Neural cell (in vitro differentiated cells): Measurements from ENCODE around the gene DOK6. TPM values are rescaled to one million over a fixed set of nuclear protein-coding genes. Genes with fewer than 3 reads are reported as not detected.

Source experiments
- H2AFZ ChIP-seq: fragments of 200-600, 300-800 bp; sonication (generic), shearing (Covaris generic); 2 replicates; pipeline ENCODE4 v1.6.0; 2014; ENCODE audit warnings: low read depth, mild to moderate bottlenecking, antibody characterized with exemption, low read length, moderate library complexity
- H3F3A ChIP-seq: fragments of 200-600 bp; shearing (Covaris generic); 2 replicates; pipeline ENCODE4 v1.6.1; 2016; ENCODE audit warnings: mild to moderate bottlenecking, moderate library complexity, mixed read lengths, antibody characterized with exemption, low read length; ENCODE audit not compliant: insufficient read depth, poor library complexity, severe bottlenecking
- H3K27ac ChIP-seq: fragments of 200-600, 300-800 bp; sonication (generic), shearing (Covaris generic); 2 replicates; pipeline ENCODE4 v1.5.1; 2014; ENCODE audit warnings: mild to moderate bottlenecking, low read length, moderate library complexity
- H3K27me3 ChIP-seq: fragments of 300-800, 200-600 bp; sonication (generic), shearing (Covaris generic); 2 replicates; pipeline ENCODE4 v1.6.0; 2014; ENCODE audit warnings: mild to moderate bottlenecking, low read depth, low read length, moderate library complexity; ENCODE audit not compliant: insufficient read depth
- H3K36me3 ChIP-seq: fragments of 300-800, 200-600 bp; sonication (generic), shearing (Covaris generic); 2 replicates; pipeline ENCODE4 v1.5.1; 2014; ENCODE audit warnings: mild to moderate bottlenecking, antibody characterized with exemption, low read length, moderate library complexity; ENCODE audit not compliant: insufficient read depth
- H3K4me2 ChIP-seq: fragments of 300-800, 200-600 bp; sonication (generic), shearing (Covaris generic); 2 replicates; pipeline ENCODE4 v1.6.0; 2014; ENCODE audit warnings: mild to moderate bottlenecking, low read length
- H3K4me3 ChIP-seq: fragments of 300-800, 200-600 bp; sonication (generic), shearing (Covaris generic); 2 replicates; pipeline ENCODE4 v1.5.1; 2014; ENCODE audit warnings: mild to moderate bottlenecking, low read length, moderate library complexity
- H3K79me2 ChIP-seq: fragments of 200-600 bp; shearing (Covaris generic); replicated peaks from 2 replicates; pipeline ENCODE4 v1.6.0; 2014; ENCODE audit warnings: mild to moderate bottlenecking, low read length, moderate library complexity; ENCODE audit not compliant: insufficient read depth
- H3K9ac ChIP-seq: fragments of 300-800, 200-600 bp; sonication (generic), shearing (Covaris generic); 2 replicates; pipeline ENCODE4 v1.6.1; 2016; ENCODE audit warnings: mild to moderate bottlenecking, low read length, mixed read lengths
- H3K9me2 ChIP-seq: fragments of 200-600 bp; shearing (Covaris generic); 2 replicates; pipeline ENCODE4 v1.6.1; 2016; ENCODE audit warnings: mild to moderate bottlenecking, low read length, mixed read lengths; ENCODE audit not compliant: insufficient read depth
- H3K9me3 ChIP-seq: fragments of 200-600, 300-800 bp; sonication (generic), shearing (Covaris generic); 2 replicates; pipeline ENCODE4 v1.6.1; 2016; ENCODE audit warnings: mild to moderate bottlenecking, mixed run types, low read length, moderate library complexity, mixed read lengths
- H4K20me1 ChIP-seq: fragments of 200-600 bp; shearing (Covaris generic); 2 replicates; pipeline ENCODE4 v1.6.1; 2016; ENCODE audit warnings: mild to moderate bottlenecking, mixed run types; ENCODE audit not compliant: insufficient read depth
- EP300 ChIP-seq: fragments of 450-650 bp; conservative IDR thresholded peaks from 2 replicates; pipeline ENCODE4 v1.6.1; 2014; ENCODE audit warnings: antibody characterized with exemption, mild to moderate bottlenecking, moderate library complexity; ENCODE audit not compliant: poor library complexity, severe bottlenecking
- EZH2 ChIP-seq: fragments of 200-600, 300-800 bp; shearing (Covaris generic), sonication (generic); IDR thresholded peaks from 2 replicates; pipeline ENCODE4 v1.6.1; 2014; ENCODE audit warnings: antibody characterized with exemption, low read length, borderline replicate concordance, mild to moderate bottlenecking; ENCODE audit not compliant: insufficient read depth, poor library complexity, severe bottlenecking
- MXI1 ChIP-seq: fragments of 450-650 bp; conservative IDR thresholded peaks from 2 replicates; pipeline ENCODE4 v1.6.1; 2014; ENCODE audit warnings: antibody characterized with exemption, mild to moderate bottlenecking; ENCODE audit not compliant: poor library complexity, severe bottlenecking
- POLR2AphosphoS5 ChIP-seq: IDR thresholded peaks from 2 replicates; pipeline ENCODE4 v1.6.1; 2012
- RAD21 ChIP-seq: fragments of 450-650 bp; conservative IDR thresholded peaks from 2 replicates; pipeline ENCODE4 v1.6.1; 2014; ENCODE audit warnings: antibody characterized with exemption, mild to moderate bottlenecking, moderate library complexity
- REST ChIP-seq: IDR thresholded peaks from 2 replicates; pipeline ENCODE4 v1.6.1; 2012; ENCODE audit warnings: borderline replicate concordance
- SMC3 ChIP-seq: fragments of 450-650 bp; conservative IDR thresholded peaks from 2 replicates; pipeline ENCODE4 v1.6.1; 2014; ENCODE audit warnings: antibody characterized with exemption, mild to moderate bottlenecking, moderate library complexity; ENCODE audit not compliant: poor library complexity
- TAF1 ChIP-seq: IDR thresholded peaks from 2 replicates; pipeline ENCODE4 v1.6.1; 2012; ENCODE audit warnings: low read depth
- polyA plus RNA-seq: library from polyadenylated mRNA; depleted of rRNA; stranded (reverse); fragments of >200 nt; gene quantifications from 2 replicates; pipeline ENCODE4 v1.2.3, GENCODE V29; 2014
- TF ChIP-seq, protein P1 (sequence below): fragments of 450-650 bp; IDR thresholded peaks from 2 replicates; pipeline ENCODE4 v1.5.1; 2014; ENCODE audit warnings: antibody characterized with exemption, mild to moderate bottlenecking, moderate library complexity; ENCODE audit not compliant: poor library complexity, severe bottlenecking

DOK6 gene
- polyA plus RNA-seq, 1 donor from 2014 or later: 9.7 TPM

DNA sequence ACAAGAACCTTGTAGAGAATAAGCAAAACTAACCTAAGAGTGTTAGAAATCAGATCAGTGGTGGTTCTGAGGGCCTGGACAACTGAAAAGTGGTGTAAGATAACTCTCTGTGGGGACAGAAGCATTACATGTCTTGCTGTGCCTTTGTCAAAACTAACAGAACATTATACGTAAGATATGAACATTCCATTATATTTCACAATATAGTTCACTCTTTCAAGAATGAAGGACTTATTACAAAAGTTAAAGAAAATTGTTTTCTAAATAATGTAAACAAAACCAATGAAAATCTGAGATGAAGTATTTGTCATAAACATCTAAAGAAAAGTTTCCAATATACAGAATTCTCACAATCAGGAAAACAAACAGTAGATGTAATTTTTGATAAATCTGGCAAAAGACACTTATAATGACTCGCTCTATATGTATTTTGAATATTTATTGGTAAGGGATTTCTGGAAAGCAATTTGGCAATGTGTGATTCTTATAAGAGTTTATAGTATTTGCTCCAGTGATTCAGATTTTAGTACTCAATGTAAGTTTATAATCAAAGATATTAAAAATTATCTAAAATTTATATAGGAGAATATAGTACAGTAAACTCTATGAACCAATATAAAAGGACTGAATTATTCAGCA, 288.6 kb downstream of the DOK6 start:
- Histone ChIP-seq H3K9me2 (no peaks in the 10 kb centered on the region), H4K20me1 (no peaks in the 10 kb centered on the region), H2AFZ (no peak overlapping the region), H3K79me2 (no peaks in the 10 kb centered on the region), H3K27me3 (no peaks in the 10 kb centered on the region), H3K4me2 (no peak overlapping the region), H3K36me3 (no peaks in the 10 kb centered on the region), H3K27ac (no peak overlapping the region), H3F3A (no peaks in the 10 kb centered on the region), H3K4me3 (no peak overlapping the region), H3K9me3 (no peaks in the 10 kb centered on the region), H3K9ac (no peak overlapping the region)
- TF ChIP-seq RAD21: no peak
- no peak for TF ChIP-seq EP300
- TF ChIP-seq TAF1: no peak
- TF ChIP-seq EZH2: no peak
- no peak for TF ChIP-seq REST
- no peak for TF ChIP-seq SMC3
- TF ChIP-seq POLR2AphosphoS5: no peak
- TF ChIP-seq MXI1: no peak
- TF ChIP-seq, protein P1, sequence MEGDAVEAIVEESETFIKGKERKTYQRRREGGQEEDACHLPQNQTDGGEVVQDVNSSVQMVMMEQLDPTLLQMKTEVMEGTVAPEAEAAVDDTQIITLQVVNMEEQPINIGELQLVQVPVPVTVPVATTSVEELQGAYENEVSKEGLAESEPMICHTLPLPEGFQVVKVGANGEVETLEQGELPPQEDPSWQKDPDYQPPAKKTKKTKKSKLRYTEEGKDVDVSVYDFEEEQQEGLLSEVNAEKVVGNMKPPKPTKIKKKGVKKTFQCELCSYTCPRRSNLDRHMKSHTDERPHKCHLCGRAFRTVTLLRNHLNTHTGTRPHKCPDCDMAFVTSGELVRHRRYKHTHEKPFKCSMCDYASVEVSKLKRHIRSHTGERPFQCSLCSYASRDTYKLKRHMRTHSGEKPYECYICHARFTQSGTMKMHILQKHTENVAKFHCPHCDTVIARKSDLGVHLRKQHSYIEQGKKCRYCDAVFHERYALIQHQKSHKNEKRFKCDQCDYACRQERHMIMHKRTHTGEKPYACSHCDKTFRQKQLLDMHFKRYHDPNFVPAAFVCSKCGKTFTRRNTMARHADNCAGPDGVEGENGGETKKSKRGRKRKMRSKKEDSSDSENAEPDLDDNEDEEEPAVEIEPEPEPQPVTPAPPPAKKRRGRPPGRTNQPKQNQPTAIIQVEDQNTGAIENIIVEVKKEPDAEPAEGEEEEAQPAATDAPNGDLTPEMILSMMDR: no peak

GRCh38 chr18:69691008-69691760, 290.5 kb downstream of the DOK6 start:
- H3K9me2 ChIP-seq: no peaks in the 10 kb centered on the region
- H3K27ac ChIP-seq: no peak overlapping the region
- no peaks in the 10 kb centered on the region for H3K36me3 ChIP-seq
- H3F3A ChIP-seq: no peaks in the 10 kb centered on the region
- no peaks in the 10 kb centered on the region for H3K27me3 ChIP-seq
- H3K9me3 ChIP-seq: no peaks in the 10 kb centered on the region
- no peak overlapping the region for H3K9ac ChIP-seq
- H2AFZ ChIP-seq: no peak overlapping the region
- no peaks in the 10 kb centered on the region for H3K79me2 ChIP-seq
- H4K20me1 ChIP-seq: no peaks in the 10 kb centered on the region
- H3K4me2 ChIP-seq: no peak overlapping the region
- no peak overlapping the region for H3K4me3 ChIP-seq
- no peak for TF ChIP-seq SMC3
- TF ChIP-seq EP300: no peak
- TF ChIP-seq, protein P1: no peak
- no peak for TF ChIP-seq REST
- TF ChIP-seq POLR2AphosphoS5: no peak
- no peak for TF ChIP-seq EZH2
- TF ChIP-seq RAD21: no peak
- no peak for TF ChIP-seq TAF1
- TF ChIP-seq MXI1: no peak
